ENCODE measurements around the gene SHE. TPM values are rescaled to one million over a fixed set of nuclear protein-coding genes. Genes with fewer than 3 reads are reported as not detected.

SHE gene
- total RNA-seq, 1 donor = 0.09 TPM

DNA sequence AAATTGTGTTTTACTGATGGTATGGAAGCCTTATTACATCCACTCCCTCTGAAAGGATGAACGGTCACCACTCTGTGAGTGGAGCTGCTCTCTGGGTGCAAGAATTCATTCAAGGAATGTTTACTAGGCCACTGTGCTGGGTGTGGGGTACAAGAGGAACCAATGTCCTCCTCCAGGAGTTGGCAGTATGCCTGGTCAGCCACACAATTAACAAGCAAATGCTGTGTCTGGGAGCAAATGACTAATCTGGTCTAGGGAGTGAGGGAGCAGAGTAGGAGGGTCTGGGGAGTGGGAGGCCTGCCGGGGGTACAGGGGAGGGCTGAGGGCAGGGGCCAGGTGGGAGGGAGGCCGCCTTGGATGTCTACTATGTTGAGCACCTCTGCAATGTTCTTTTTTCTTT lies 27.4 kb downstream of the SHE start:
- TF ChIP-seq, protein P1, sequence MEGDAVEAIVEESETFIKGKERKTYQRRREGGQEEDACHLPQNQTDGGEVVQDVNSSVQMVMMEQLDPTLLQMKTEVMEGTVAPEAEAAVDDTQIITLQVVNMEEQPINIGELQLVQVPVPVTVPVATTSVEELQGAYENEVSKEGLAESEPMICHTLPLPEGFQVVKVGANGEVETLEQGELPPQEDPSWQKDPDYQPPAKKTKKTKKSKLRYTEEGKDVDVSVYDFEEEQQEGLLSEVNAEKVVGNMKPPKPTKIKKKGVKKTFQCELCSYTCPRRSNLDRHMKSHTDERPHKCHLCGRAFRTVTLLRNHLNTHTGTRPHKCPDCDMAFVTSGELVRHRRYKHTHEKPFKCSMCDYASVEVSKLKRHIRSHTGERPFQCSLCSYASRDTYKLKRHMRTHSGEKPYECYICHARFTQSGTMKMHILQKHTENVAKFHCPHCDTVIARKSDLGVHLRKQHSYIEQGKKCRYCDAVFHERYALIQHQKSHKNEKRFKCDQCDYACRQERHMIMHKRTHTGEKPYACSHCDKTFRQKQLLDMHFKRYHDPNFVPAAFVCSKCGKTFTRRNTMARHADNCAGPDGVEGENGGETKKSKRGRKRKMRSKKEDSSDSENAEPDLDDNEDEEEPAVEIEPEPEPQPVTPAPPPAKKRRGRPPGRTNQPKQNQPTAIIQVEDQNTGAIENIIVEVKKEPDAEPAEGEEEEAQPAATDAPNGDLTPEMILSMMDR (IDR thresholded peaks at IDR 0.05; ENCODE audit: insufficient read depth, low read length) = no peak
- peak; percentile 36 for DNase-seq (ENCODE audit: low read depth)
- H3K4me3 ChIP-seq (ENCODE audit: low read depth, low read length) = no peak overlapping the region

DNA sequence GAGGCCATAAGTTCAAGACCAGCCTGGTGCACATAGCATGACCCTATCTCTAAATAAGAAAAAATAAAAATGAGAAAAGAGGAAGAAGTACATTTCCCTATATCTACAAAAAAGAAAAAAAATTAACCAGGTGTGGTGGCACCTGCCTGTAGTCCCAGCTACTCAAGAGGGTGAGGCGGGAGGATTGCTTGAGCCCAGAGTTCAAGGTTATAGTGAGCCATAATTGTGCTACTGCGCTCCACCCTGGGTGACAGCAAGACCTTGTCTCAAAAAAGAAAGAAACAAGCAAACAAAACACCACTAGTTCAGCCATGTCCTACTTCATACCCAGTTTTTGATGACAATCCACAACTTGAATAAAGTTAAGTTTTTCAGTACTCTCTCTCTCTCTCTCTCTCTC lies 30.9 kb downstream of the SHE start:
- TF ChIP-seq, protein P1 (IDR thresholded peaks at IDR 0.05; ENCODE audit: insufficient read depth, low read length) = no peak
- no peak overlapping the region for H3K4me3 ChIP-seq (ENCODE audit: low read depth, low read length)
- DNase-seq (ENCODE audit: low read depth) = no peak

GRCh38 chr1:154469844-154470560 lies 32.2 kb downstream of the SHE start:
- TF ChIP-seq, protein P1 (IDR thresholded peaks at IDR 0.05; ENCODE audit: insufficient read depth, low read length) = no peak
- no peak overlapping the region for H3K4me3 ChIP-seq (ENCODE audit: low read depth, low read length)
- no peak for DNase-seq (ENCODE audit: low read depth)

GRCh38 chr1:154468535-154469250 lies 33.5 kb downstream of the SHE start:
- no peak for DNase-seq (ENCODE audit: low read depth)
- TF ChIP-seq, protein P1 (IDR thresholded peaks at IDR 0.05; ENCODE audit: insufficient read depth, low read length) = no peak
- H3K4me3 ChIP-seq (ENCODE audit: low read depth, low read length) = no peak overlapping the region

DNA sequence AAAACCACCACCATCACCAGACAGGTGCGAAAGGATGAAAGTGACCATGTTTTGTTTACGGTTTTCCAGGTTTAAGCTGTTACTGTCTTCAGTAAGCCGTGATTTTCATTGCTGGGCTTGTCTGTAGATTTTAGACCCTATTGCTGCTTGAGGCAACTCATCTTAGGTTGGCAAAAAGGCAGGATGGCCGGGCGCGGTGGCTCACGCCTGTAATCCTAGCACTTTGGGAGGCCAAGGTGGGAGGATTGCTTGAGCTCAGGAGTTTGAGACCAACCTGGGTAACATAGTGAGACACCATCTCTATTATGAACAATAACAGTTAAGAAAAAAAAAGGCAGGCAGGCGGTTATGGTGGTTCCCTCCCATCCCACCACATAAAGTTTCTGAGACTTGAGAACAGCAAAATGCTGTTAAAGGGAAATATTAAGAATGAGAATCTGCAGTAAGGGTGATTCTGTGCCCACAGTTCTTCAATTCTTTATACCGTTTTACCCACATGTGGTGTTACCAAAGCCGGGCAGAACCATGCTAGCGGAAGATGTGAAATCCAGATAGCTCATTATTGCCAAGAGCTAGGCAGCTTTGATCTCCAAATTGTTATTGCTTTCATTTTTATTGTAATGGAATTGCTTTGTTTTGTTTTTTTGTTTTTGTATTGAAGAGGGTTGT lies 34.6 kb downstream of the SHE start:
- no peak overlapping the region for H3K4me3 ChIP-seq (ENCODE audit: low read depth, low read length)
- TF ChIP-seq, protein P1 (IDR thresholded peaks at IDR 0.05; ENCODE audit: insufficient read depth, low read length) = no peak
- DNase-seq (ENCODE audit: low read depth) = no peak

GRCh38 chr1:154466921-154467417 lies 35.2 kb downstream of the SHE start:
- DNase-seq (ENCODE audit: low read depth) = no peak
- TF ChIP-seq, protein P1 (IDR thresholded peaks at IDR 0.05; ENCODE audit: insufficient read depth, low read length) = peak; percentile 15

More at GRCh38 chr1:154466921-154467417, 35.2 kb downstream of the SHE start:
- H3K4me3 ChIP-seq (ENCODE audit: low read depth, low read length) = no peak overlapping the region

All from fibroblast of the aortic adventitia (primary cell).